Cardiac fibroblast (primary cell): ENCODE results near the gene KCTD3.

Experiments used
- DNase-seq, 2 donors: peaks; one replicate each; pipeline versions ENCODE4 v3.0.0 to v3.0.0-alpha.2; 2010; ENCODE audit warnings: low read depth in 2 of 2
- H3K4me3 ChIP-seq, 2 donors: replicated peaks in 1 of 2; 1 replicate in 1 of 2; 2 replicates in 1 of 2; pipeline ENCODE4 v1.5.1; 2011; ENCODE audit warnings: low read depth in 2 of 2, low read length in 2 of 2, mild to moderate bottlenecking in 2 of 2, moderate library complexity in 1 of 2
- CTCF ChIP-seq: IDR thresholded peaks from one replicate; pipeline ENCODE4 v1.5.1; 2011; ENCODE audit warnings: low read depth, mild to moderate bottlenecking, low read length, inconsistent platforms

The KCTD3 gene

DNA sequence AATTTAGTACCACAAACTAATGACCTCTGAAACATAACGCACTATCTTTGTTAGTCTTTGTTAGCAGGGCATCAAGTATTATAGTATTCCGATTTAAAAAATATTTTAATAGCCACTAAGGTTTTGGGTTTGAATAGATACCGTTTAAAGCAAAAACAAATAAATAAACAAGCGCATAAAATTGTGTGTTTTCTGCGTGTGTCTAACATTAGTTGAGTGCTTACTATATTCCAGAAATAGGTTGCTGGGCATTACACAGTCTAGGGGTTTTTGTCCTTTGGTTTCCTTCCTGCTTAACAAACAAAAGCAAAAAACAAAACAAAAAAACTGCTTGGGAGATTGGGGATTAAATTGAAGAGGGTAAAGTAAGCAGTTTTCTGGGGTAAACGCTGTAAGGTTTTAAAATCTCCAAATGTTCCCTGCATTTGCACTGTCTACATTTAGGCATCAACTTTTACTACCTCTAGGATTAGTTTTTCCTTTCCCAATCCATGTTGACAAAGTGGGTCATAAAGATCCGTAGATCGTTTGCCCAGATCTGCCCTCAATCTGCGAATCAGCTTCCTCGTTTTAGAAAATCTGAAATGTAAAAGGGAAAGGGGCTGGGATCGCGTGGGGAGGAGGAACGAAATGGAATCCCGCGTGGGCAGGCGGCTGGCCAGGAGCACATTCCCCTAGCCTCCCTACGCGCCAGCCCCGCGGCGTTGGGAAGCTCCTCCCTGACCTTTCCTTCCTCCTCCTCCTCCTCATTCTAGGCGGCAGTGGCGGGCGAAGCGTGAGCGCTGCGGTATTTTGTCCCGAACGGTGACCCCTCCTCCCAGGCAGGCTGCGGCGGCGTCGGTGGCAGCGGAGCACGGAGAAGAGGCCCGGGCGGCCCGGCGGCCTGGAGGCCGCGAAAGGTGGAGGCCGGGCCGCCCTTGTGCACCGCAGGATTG lies at the start of gene KCTD3:
KCTD3 (plus strand) TSS at position 749 of the 935 bp plus-strand sequence. CDS start 382 bp downstream, outside the sequence.
- no peak for TF ChIP-seq CTCF
- H3K4me3 ChIP-seq = peak within 1 kb of the TSS; percentile 75 to 81
- DNase-seq = peak; percentile 72 to 82

DNA sequence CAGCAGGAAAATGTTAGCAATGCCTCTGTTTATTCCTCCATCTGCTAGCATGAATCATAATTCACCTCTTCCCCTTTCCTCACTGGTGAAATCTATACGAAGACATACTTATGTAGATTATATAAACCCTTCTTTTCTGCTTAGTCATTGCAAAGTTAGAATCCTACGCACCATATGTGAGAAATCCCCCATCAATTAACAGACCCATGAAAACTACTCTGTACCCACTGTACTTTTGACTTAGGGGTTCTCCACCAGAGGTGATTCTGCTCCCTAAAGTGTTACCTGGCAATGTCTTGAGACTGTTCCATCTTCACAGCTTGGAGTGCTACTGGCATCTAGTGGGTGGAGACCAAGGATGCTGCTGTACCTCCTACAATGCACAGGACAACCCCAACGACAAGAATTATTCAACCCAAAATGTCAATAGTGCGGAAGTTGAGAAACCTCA lies 49.6 kb upstream of the KCTD3 start:
- peak; percentile 5 for TF ChIP-seq CTCF
- peak; percentile 8 to 39 for DNase-seq

GRCh38 chr1:215518594-215518993 lies 48.5 kb upstream of the KCTD3 start:
- H3K4me3 ChIP-seq = no peak overlapping the region
- TF ChIP-seq CTCF = no peak
- DNase-seq = no peak

More for the DNA sequence above, 49.6 kb upstream of the KCTD3 start:
- H3K4me3 ChIP-seq = no peak overlapping the region

- no peak for TF ChIP-seq CTCF
- no peak for DNase-seq
- no peak overlapping the region for H3K4me3 ChIP-seq
Measured at GRCh38 chr1:215521279-215521678, 45.8 kb upstream of the KCTD3 start.

- TF ChIP-seq CTCF = no peak
- no peak overlapping the region for H3K4me3 ChIP-seq
- peak; percentile 25 to 42 for DNase-seq
Measured at GRCh38 chr1:215523128-215523861, 43.8 kb upstream of the KCTD3 start.

GRCh38 chr1:215523906-215524305 lies 43.2 kb upstream of the KCTD3 start:
- no peak for TF ChIP-seq CTCF
- H3K4me3 ChIP-seq = no peak overlapping the region
- DNase-seq = peak; percentile 42 to 45
